GM19468 (cell line): ENCODE measurements around the gene PPP1R17.

ENCODE experiments used
- ATAC-seq: cut with Tn5 transposase; IDR thresholded peaks from one replicate; pipeline ENCODE4 v1.9.1; 2021; ENCODE audit warnings: mild to moderate bottlenecking, moderate library complexity, moderate number of reproducible peaks; ENCODE audit not compliant: unreplicated experiment; ENCODE audit errors: extremely low read depth

PPP1R17 gene

GRCh38 chr7:31687024-31687748, at the start of gene PPP1R17:
Gene PPP1R17 (plus strand): TSS chr7:31687215. CDS start chr7:31692442, 5,227 bp downstream.
- no peak for ATAC-seq

DNA sequence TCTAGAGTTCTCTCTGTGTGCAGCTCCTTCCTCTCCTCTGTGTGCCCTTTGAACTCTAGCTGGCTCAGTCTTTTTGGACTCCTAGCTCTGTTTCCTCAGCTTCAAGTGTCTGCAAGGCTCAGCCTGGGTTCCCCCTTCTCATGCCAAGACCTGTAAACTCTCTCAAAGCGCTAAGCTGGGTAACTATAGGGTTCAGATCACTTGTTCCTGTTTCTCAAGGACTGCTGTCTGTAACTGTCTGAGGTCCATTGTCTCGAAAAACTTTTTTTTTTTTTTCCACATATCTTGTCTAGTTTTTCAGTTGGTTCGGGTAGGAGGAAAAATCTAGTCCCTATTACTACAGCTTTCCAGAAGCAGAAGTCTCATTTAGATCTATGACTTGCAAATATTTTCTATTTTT, 46.6 kb upstream of the PPP1R17 start:
- ATAC-seq: no peak

- ATAC-seq: no peak
Measured at GRCh38 chr7:31642681-31643115, 44.3 kb upstream of the PPP1R17 start.

DNA sequence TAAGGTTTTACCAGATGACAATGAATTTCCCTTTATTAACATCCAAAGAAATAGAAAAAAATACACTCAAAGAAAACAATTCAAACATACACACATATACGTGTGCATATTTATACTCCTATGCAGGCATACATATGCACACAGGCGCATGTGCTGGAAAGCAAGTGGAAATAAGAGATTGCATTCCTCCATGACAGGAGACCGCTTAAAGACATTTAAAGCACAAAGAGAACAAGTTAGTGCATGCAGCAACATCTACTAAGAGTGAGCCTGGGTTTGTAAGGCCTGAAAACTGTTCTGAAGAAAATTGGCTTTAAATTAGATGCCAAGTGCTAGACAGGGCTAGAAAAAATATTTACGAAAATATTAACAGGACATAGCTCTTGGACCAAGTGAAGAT, 40.1 kb upstream of the PPP1R17 start:
- ATAC-seq: no peak

DNA sequence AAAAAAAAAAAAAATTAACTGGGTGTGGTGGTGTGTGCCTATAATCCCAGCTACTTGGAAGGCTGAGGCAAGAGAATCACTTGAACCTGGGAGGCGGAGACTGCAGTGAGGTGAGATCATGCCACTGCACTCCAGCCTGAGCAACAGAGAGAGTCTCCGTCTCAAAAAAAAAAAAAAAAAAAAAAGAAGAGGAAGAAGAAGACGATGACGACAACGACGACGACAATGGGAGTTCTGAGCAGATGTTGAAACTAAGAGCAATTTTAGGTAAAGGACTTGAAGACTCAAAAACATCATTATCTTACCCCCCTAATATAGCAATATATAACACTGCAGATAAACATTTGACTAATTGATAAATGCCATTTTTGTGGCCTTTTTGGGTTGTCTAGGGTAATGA, 39.5 kb upstream of the PPP1R17 start:
- ATAC-seq: no peak

DNA sequence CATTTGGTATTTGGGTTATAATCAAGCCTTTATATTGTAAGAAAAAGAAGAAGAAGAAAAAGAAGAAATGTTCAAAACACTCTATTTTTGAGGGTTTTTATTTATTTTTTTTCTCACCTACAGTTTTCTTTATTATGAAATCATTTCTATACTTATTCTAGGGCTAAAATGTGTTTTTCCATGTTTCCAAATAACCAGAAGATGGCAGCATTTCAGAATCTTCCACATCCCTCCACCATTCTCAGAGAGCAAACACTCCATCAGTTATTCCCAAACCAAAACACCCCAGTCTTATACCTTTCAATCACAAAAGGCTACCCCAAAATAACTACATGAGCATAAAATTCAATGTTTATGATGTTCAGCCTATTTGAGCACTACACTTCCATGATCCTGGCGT, 38.7 kb upstream of the PPP1R17 start:
- ATAC-seq: no peak

DNA sequence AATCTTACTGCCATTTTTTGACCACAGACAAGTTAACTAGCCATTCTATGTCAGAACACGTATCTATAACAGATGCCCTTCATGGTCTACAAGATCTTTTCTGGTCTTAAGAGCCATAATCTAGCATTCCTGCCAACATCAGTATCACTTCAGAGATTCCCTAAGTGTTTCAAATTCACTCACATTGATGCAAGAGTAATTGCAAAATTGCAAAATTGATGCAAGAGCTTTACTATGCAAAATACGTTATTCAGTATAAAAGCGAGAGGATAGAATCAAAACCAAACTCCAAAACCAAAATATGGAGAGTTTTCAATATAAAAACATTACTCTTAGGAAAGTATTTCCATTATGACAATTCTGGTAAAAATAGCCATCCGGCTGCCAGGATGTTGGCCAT, 38.1 kb upstream of the PPP1R17 start:
- ATAC-seq: no peak

GRCh38 chr7:31651234-31652062, 35.6 kb upstream of the PPP1R17 start:
- no peak for ATAC-seq

DNA sequence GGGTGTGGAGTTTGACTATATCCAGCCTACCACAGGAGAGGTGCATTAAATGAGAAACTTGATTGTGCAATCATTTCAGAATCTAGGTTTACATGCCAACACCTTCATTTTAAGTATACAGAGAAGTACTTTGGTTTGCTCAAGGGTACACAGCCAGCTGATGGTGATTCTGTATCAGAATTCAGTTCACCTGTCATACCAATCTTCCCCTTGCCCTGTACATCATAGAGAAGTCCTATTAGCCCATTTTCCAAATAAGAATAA, 35.0 kb upstream of the PPP1R17 start:
- no peak for ATAC-seq

- no peak for ATAC-seq
Measured at GRCh38 chr7:31663072-31663471, 23.9 kb upstream of the PPP1R17 start.

GRCh38 chr7:31664890-31665289, 22.1 kb upstream of the PPP1R17 start:
- no peak for ATAC-seq

GRCh38 chr7:31665546-31665945, 21.5 kb upstream of the PPP1R17 start:
- ATAC-seq: no peak

GRCh38 chr7:31669461-31669860, 17.6 kb upstream of the PPP1R17 start:
- ATAC-seq: no peak

GRCh38 chr7:31679574-31680305, 7.3 kb upstream of the PPP1R17 start:
- no peak for ATAC-seq

DNA sequence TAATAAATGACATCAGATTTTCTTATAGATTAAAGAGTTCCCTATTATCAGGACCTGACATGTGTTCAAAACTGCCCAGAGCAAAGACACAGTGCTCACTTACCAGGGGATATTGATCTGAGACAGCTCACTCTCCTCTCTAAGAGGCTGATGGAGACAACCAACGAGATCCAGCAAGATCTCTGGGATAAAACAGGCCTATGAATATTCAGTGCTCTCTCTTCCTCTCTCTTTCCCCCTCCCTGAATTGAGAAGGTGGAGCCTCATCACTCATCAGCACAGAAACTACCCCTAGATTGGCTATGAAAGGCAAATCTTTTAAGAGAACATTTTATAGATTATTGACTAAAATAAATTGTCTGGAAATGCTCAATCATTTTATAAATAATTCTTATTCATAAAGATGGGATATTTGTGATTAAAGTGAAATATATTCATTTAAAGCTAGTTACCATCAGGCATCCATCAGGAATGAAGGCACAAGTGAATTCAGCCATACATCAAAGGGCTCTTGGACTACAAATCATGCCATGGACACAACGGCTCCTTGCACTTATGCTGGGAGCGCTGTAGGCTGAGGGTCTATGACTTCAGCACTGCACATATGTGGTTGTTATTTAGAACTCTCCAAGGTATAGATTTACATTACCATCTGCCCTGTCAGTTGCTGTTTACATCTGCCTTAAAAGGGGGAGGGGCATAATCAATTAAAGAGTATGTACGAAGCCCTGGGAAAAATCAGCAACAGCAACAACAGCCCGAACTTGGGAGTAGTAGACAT, 3.4 kb upstream of the PPP1R17 start:
- no peak for ATAC-seq

GRCh38 chr7:31688372-31688771, 1.4 kb downstream of the PPP1R17 start:
- ATAC-seq: peak; percentile 91

DNA sequence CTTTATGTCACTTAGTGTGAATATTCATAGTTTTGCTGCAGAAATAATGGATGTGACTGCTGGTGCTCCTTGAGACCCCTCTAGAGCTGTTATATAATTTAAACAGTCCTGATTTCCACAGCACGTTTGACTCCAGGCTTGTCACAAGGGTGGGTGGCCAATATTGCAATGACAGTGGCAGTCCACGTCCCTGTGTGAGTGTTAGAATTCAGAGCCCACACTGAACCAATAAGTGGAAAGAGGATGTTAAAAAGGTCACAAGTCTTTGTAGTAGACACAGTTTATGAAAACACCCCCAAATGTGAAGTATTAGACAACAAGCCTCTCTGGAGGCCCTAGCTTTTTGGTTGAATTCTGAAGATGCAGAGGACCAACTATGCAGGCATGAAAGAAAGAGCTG, 2.0 kb downstream of the PPP1R17 start:
- no peak for ATAC-seq

DNA sequence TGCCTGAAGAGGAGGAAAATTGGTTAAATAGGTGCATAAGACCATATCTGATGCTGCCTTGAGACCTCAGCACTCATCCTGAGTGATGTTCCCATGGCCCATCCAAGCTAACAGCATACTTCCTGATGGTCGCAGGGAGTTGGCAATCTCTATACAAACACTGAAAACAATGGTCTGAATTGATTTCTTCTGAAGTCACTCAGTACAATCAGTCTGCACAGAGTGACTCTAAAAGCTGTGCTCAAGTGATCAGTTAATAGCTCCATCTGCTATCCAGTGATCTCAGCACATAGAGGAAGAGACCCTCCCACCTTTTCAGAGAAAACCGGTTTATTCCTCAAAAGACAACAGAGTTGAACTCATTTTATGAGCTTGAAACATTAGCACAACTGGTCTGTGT, 3.9 kb downstream of the PPP1R17 start:
- no peak for ATAC-seq

DNA sequence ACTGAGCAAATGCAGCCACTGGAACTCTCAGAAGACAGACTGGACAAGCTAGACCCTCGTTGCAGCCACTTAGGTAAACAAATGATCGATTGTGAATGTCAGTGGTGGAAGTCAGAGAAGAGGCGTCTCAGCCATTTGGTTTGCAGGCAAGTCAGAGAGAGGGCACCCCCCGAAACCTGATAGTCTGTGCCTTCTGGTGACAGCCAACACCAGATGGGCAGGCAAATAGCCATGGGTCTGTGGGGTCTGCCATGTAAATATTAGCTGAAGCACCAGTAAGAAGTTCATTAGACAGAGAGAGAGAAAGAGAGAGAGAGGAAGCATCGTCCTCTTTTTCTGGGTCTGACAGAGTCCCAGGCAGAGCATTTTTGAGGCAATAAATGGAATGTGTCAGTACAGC, 5.4 kb downstream of the PPP1R17 start:
- no peak for ATAC-seq

GRCh38 chr7:31692871-31693270, 5.9 kb downstream of the PPP1R17 start:
- ATAC-seq: no peak
